ENCODE results near the gene RFNG.

DNA sequence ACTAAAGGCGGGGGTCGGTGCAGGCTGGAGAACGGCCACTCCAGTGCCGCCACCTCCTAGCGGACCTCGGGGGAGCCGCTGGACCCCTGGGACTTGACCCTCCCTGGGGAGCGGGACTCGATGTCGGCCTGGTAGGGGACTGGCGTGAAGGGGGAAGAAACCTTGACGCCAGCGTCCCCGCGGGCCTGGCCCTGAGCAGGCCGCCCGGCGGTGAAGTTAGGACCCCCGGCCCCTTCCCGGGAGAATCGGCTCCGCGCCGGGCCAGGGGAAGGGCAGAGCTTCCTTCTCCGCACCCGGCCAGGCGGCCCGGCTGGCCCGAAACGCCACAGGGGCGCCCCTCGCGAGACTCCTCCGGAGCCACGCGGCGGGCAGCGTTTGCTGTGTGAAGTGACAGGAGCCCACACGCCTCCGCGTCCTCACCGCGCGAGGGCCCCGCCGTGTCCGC is 13.6 kb upstream of the RFNG start:
- no peak for TF ChIP-seq POLR2A (IDR thresholded peaks at IDR 0.05)
- TF ChIP-seq, protein P1, sequence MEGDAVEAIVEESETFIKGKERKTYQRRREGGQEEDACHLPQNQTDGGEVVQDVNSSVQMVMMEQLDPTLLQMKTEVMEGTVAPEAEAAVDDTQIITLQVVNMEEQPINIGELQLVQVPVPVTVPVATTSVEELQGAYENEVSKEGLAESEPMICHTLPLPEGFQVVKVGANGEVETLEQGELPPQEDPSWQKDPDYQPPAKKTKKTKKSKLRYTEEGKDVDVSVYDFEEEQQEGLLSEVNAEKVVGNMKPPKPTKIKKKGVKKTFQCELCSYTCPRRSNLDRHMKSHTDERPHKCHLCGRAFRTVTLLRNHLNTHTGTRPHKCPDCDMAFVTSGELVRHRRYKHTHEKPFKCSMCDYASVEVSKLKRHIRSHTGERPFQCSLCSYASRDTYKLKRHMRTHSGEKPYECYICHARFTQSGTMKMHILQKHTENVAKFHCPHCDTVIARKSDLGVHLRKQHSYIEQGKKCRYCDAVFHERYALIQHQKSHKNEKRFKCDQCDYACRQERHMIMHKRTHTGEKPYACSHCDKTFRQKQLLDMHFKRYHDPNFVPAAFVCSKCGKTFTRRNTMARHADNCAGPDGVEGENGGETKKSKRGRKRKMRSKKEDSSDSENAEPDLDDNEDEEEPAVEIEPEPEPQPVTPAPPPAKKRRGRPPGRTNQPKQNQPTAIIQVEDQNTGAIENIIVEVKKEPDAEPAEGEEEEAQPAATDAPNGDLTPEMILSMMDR (IDR thresholded peaks at IDR 0.05): no peak
- no peak for TF ChIP-seq POLR2AphosphoS5 (IDR thresholded peaks at IDR 0.05; ENCODE audit: insufficient read depth in 1 of 2, low read depth in 1 of 2)

All from vagina (tissue), 2 donors.